H9 (cell line): ENCODE results near the gene ARHGAP40. TPM values are rescaled to one million over a fixed set of nuclear protein-coding genes. Genes with fewer than 3 reads are reported as not detected.

ENCODE experiments used
- DNase-seq: peaks from one replicate; pipeline ENCODE4 v3.0.0-alpha.2; 2017
- H2AFZ ChIP-seq: one replicate; pipeline ENCODE4 v1.6.1; 2013; ENCODE audit warnings: mild to moderate bottlenecking, low read length, control low read depth, moderate library complexity
- H2AK5ac ChIP-seq: 2 replicates; pipeline ENCODE4 v1.6.1; 2013; ENCODE audit warnings: low read length, control low read depth, mixed read lengths; ENCODE audit not compliant: insufficient read length
- H2BK120ac ChIP-seq: one replicate; pipeline ENCODE4 v1.6.1; 2013; ENCODE audit warnings: low read depth, mild to moderate bottlenecking, low read length, control low read depth, inconsistent platforms; ENCODE audit not compliant: poor library complexity, severe bottlenecking
- H2BK12ac ChIP-seq: 2 replicates; pipeline ENCODE4 v1.6.1; 2013; ENCODE audit warnings: low read length, control low read depth, mixed read lengths, low read depth; ENCODE audit not compliant: insufficient read length
- H2BK15ac ChIP-seq: 2 replicates; pipeline ENCODE4 v1.6.1; 2013; ENCODE audit warnings: low read depth, low read length, control low read depth
- H2BK20ac ChIP-seq: one replicate; pipeline ENCODE4 v1.6.1; 2013; ENCODE audit warnings: low read depth, mild to moderate bottlenecking, low read length, control low read depth, inconsistent platforms; ENCODE audit not compliant: poor library complexity, severe bottlenecking
- H2BK5ac ChIP-seq: 2 replicates; pipeline ENCODE4 v1.6.1; 2013; ENCODE audit warnings: low read length, control low read depth, mixed read lengths; ENCODE audit not compliant: insufficient read length
- H3K14ac ChIP-seq: 2 replicates; pipeline ENCODE4 v1.6.1; 2013; ENCODE audit warnings: low read length, control low read depth; ENCODE audit not compliant: insufficient read depth
- H3K18ac ChIP-seq: 2 replicates; pipeline ENCODE4 v1.6.1; 2013; ENCODE audit warnings: low read depth, mild to moderate bottlenecking, mixed read lengths, low read length, control low read depth; ENCODE audit not compliant: insufficient read length
- H3K23ac ChIP-seq: 2 replicates; pipeline ENCODE4 v1.6.1; 2013; ENCODE audit warnings: low read length, control low read depth, mixed read lengths, low read depth; ENCODE audit not compliant: insufficient read length
- H3K23me2 ChIP-seq: 2 replicates; pipeline ENCODE4 v1.6.1; 2013; ENCODE audit warnings: low read depth, mild to moderate bottlenecking, mixed read lengths, low read length, control low read depth; ENCODE audit not compliant: insufficient read length, poor library complexity, severe bottlenecking
- H3K27ac ChIP-seq: 2 replicates; pipeline ENCODE4 v1.5.1; 2013; ENCODE audit warnings: low read length, control low read depth, mixed read lengths, low read depth; ENCODE audit not compliant: insufficient read length
- H3K27me3 ChIP-seq: 2 replicates; pipeline ENCODE4 v1.6.1; 2013; ENCODE audit warnings: low read length, control low read depth, inconsistent platforms; ENCODE audit not compliant: insufficient read depth
- H3K4ac ChIP-seq: 2 replicates; pipeline ENCODE4 v1.6.1; 2013; ENCODE audit warnings: low read depth, mild to moderate bottlenecking, control low read depth, inconsistent platforms, low read length, moderate library complexity
- H3K4me1 ChIP-seq: 2 replicates; pipeline ENCODE4 v1.6.1; 2013; ENCODE audit warnings: low read length, control low read depth, inconsistent platforms; ENCODE audit not compliant: insufficient read depth
- H3K4me2 ChIP-seq: 2 replicates; pipeline ENCODE4 v1.6.1; 2013; ENCODE audit warnings: low read length, control low read depth, mixed read lengths; ENCODE audit not compliant: insufficient read length, insufficient read depth
- H3K56ac ChIP-seq: 2 replicates; pipeline ENCODE4 v1.6.1; 2013; ENCODE audit warnings: low read depth, mild to moderate bottlenecking, mixed read lengths, low read length, control low read depth; ENCODE audit not compliant: insufficient read length
- H3K79me1 ChIP-seq: 2 replicates; pipeline ENCODE4 v1.6.1; 2013; ENCODE audit warnings: low read depth, mild to moderate bottlenecking, moderate library complexity, low read length, control low read depth, inconsistent platforms; ENCODE audit not compliant: insufficient read depth, poor library complexity, severe bottlenecking
- H3K79me2 ChIP-seq: 2 replicates; pipeline ENCODE4 v1.6.1; 2013; ENCODE audit warnings: low read length, control low read depth, inconsistent platforms; ENCODE audit not compliant: insufficient read depth
- H3K9ac ChIP-seq: 2 replicates; pipeline ENCODE4 v1.6.1; 2013; ENCODE audit warnings: low read length, control low read depth, mixed read lengths; ENCODE audit not compliant: insufficient read length; ENCODE audit errors: extremely low read depth
- H3K9me3 ChIP-seq: one replicate; pipeline ENCODE4 v1.6.1; 2013; ENCODE audit warnings: low read depth, low read length, inconsistent platforms; ENCODE audit not compliant: control insufficient read depth
- H3T11ph ChIP-seq: one replicate; pipeline ENCODE4 v1.6.1; 2013; ENCODE audit warnings: mild to moderate bottlenecking, low read length, control low read depth, inconsistent platforms
- H4K20me1 ChIP-seq: one replicate; pipeline ENCODE4 v1.6.1; 2013; ENCODE audit not compliant: control insufficient read depth, insufficient read length, insufficient read depth
- H4K5ac ChIP-seq: 2 replicates; pipeline ENCODE4 v1.6.1; 2013; ENCODE audit warnings: low read depth, mild to moderate bottlenecking, mixed read lengths, low read length, control low read depth; ENCODE audit not compliant: insufficient read length
- H4K8ac ChIP-seq: replicated peaks from 2 replicates; pipeline ENCODE4 v1.6.1; 2013; ENCODE audit warnings: low read length, control low read depth, mixed read lengths, low read depth; ENCODE audit not compliant: insufficient read length
- H4K91ac ChIP-seq: 2 replicates; pipeline ENCODE4 v1.6.1; 2013; ENCODE audit warnings: low read depth, mild to moderate bottlenecking, moderate library complexity, mixed read lengths, low read length, control low read depth; ENCODE audit not compliant: insufficient read length
- H3K27ac Mint-ChIP-seq, 3 experiments: 2 replicates in 2 of 3; 3 replicates in 1 of 3; pipeline ENCODE4 v1.8.0; 2020 to 2021; ENCODE audit warnings: mixed read lengths in 3 of 3, mild to moderate bottlenecking in 1 of 3, moderate library complexity in 1 of 3
- H3K27me3 Mint-ChIP-seq: 2 replicates; pipeline ENCODE4 v1.8.0; 2021; ENCODE audit warnings: low read depth, mild to moderate bottlenecking, moderate library complexity, mixed read lengths
- H3K36me3 Mint-ChIP-seq, 3 experiments: 2 replicates in 2 of 3; 3 replicates in 1 of 3; pipeline ENCODE4 v1.8.0; 2020 to 2021; ENCODE audit warnings: low read depth in 3 of 3, mixed read lengths in 3 of 3; ENCODE audit not compliant: insufficient read depth in 1 of 3
- H3K4me1 Mint-ChIP-seq, 2 experiments: 2 replicates each; pipeline ENCODE4 v1.8.0; 2020; ENCODE audit warnings: mixed read lengths in 2 of 2
- H3K4me3 Mint-ChIP-seq, 2 experiments: 2 replicates in 1 of 2; 3 replicates in 1 of 2; pipeline ENCODE4 v1.8.0; 2020 to 2021; ENCODE audit warnings: mild to moderate bottlenecking in 2 of 2, mixed read lengths in 2 of 2, moderate library complexity in 1 of 2
- H3K9me3 Mint-ChIP-seq, 2 experiments: 2 replicates in 1 of 2; 3 replicates in 1 of 2; pipeline ENCODE4 v1.8.0; 2020; ENCODE audit warnings: mild to moderate bottlenecking in 2 of 2, mixed read lengths in 2 of 2, moderate library complexity in 1 of 2
- WGBS: extraction: QIAGEN DNeasy Blood & Tissue Kit; methylation state at CpG from one replicate; pipeline ENCODE4 v1.1.7; 2013; ENCODE audit warnings: missing lambda C conversion rate, low lambda C conversion rate, mixed read lengths; ENCODE audit not compliant: insufficient read length; ENCODE audit errors: extremely low coverage; 5-methylcytosine and 5-hydroxymethylcytosine counted together
- total RNA-seq: library from RNA; stranded (reverse); gene quantifications from 2 replicates; pipeline ENCODE4 v1.2.1, GENCODE V29; 2021
- TF ChIP-seq, protein P1 (sequence below): fragments of 200-600 bp; sonication (generic); conservative IDR thresholded peaks from 3 replicates; pipeline ENCODE4 v1.8.0; 2021; ENCODE audit warnings: antibody characterized with exemption, mild to moderate bottlenecking

Gene ARHGAP40
- total RNA-seq, 1 experiment from 2014 or later, result 0.17 TPM

DNA sequence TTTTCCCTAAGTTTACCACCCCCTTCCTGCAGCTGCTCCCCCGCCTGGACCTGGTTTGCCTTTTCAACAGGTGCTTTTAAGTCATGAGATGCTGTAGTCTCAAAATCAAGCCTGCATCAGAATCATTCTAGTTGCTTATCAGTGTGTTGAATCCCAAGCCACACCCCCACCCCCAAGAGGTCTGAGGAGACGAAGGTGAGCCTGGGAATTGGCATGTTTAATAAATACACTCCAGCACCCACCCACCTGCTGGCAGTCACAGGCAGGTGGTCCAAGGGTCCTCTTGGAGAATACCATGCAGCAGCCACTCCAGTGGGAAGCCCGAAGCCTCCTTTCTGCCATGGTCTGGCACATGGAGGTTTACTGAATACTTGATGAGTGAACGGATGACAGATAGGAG is 21.7 kb upstream of the ARHGAP40 start:
- H2BK12ac ChIP-seq, result no peak overlapping the region
- no peaks in the 10 kb centered on the region for H3K27me3 ChIP-seq
- H3K9me3 Mint-ChIP-seq, result no peaks in the 10 kb centered on the region
- H3K4me1 Mint-ChIP-seq, result peaks cover 32 to 41% of the 10 kb centered on the region in 2 experiments
- H3K14ac ChIP-seq, result no peak overlapping the region
- TF ChIP-seq, protein P1, sequence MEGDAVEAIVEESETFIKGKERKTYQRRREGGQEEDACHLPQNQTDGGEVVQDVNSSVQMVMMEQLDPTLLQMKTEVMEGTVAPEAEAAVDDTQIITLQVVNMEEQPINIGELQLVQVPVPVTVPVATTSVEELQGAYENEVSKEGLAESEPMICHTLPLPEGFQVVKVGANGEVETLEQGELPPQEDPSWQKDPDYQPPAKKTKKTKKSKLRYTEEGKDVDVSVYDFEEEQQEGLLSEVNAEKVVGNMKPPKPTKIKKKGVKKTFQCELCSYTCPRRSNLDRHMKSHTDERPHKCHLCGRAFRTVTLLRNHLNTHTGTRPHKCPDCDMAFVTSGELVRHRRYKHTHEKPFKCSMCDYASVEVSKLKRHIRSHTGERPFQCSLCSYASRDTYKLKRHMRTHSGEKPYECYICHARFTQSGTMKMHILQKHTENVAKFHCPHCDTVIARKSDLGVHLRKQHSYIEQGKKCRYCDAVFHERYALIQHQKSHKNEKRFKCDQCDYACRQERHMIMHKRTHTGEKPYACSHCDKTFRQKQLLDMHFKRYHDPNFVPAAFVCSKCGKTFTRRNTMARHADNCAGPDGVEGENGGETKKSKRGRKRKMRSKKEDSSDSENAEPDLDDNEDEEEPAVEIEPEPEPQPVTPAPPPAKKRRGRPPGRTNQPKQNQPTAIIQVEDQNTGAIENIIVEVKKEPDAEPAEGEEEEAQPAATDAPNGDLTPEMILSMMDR, result no peak
- no peak overlapping the region for H3K4me3 Mint-ChIP-seq
- H2BK15ac ChIP-seq, result no peak overlapping the region
- no peaks in the 10 kb centered on the region for H3K4me1 ChIP-seq
- no peaks in the 10 kb centered on the region for H3K79me2 ChIP-seq
- no peak overlapping the region for H3T11ph ChIP-seq
- DNase-seq, result no peak
- H2BK5ac ChIP-seq, result no peak overlapping the region
- no CpG with 5 or more reads among the region's 4 CpGs for WGBS
- H3K9me3 ChIP-seq, result no peaks in the 10 kb centered on the region
- peaks cover 0 to 10% (median 6%) of the 10 kb centered on the region in 3 experiments; a peak in 4 of 7 replicates for H3K36me3 Mint-ChIP-seq
- H3K9ac ChIP-seq, result no peak overlapping the region
- no peaks in the 10 kb centered on the region for H3K23me2 ChIP-seq
- H3K23ac ChIP-seq, result no peak overlapping the region
- H2AK5ac ChIP-seq, result no peak overlapping the region
- H2BK20ac ChIP-seq, result no peak overlapping the region
- no peaks in the 10 kb centered on the region for H3K79me1 ChIP-seq
- peak overlapping the region in 2 of 3 experiments; percentile 18 to 34; a peak in 2 of 7 replicates for H3K27ac Mint-ChIP-seq
- H4K8ac ChIP-seq, result no peak overlapping the region
- no peak overlapping the region for H4K91ac ChIP-seq
- no peak overlapping the region for H2AFZ ChIP-seq
- no peaks in the 10 kb centered on the region for H4K20me1 ChIP-seq
- no peak overlapping the region for H4K5ac ChIP-seq
- H3K56ac ChIP-seq, result no peak overlapping the region
- no peak overlapping the region for H3K27ac ChIP-seq
- H3K4me2 ChIP-seq, result no peak overlapping the region
- H3K18ac ChIP-seq, result no peak overlapping the region
- H3K4ac ChIP-seq, result no peak overlapping the region
- H2BK120ac ChIP-seq, result no peak overlapping the region
- peaks cover 1% of the 10 kb centered on the region; the same call in 1 of the 2 replicates for H3K27me3 Mint-ChIP-seq
